Amniotic stem cell (primary cell): Measurements from ENCODE around the gene MTARC2.

Source experiments
- DNase-seq: peaks from one replicate; lab custom pipeline; 2025; lab: John Stamatoyannopoulos, UW

MTARC2 gene

DNA sequence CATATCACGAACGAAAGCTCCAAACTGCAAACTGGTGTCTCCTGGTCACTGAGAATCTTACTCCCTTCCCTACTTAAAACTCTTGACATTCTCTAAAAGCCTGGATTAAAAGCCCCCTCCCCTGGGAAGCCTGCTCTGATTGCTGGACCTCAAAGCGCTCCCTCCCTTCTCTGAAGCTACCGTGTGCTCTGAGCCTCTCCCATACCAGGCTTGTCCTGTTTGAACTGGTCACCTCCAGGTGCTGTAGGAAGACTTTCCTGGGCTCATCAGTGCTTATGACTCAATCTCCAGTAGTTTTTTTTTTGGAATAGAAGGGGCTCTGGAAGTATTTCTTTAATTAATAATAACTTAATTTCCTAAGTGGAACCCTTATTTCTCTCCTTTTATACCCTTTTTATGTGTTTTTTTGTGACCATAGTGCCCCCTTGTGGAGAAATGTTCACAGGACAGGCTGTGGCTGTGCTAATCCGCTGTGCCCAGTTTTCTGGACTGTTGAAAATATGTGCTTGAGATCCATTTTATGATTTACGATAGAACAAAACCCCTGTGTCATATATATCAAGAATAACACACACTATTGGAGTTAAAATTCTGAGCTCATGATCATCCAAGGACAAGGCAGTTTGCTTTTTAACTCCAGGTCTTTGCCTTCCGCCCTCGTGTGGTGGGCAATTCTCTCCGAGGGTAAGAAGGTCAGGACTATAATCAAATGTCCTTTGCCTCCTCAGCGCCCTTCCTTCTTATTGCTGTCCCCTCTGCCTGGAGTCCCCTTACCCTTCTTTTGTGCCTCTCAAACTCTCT is 55.5 kb downstream of the MTARC2 start:
- DNase-seq = no peak

DNA sequence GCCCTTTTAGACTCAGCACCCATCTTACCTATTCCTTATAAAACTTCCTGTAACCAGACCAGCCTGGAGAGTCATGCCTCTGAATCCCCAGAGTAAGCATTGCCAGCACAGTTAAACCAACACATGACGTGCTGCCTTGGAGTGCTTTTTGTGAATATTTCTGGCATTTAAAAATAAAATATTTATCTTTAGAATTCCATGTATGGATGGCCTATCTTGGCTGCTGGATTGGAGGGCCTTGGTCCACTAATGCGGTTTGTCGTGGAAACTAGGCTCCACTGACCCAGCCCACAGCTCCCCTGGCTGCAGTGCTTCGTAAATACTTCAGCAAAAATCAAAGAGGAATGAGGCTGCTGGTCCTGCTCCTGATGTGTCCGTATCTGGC is 56.1 kb downstream of the MTARC2 start:
- DNase-seq = no peak

DNA sequence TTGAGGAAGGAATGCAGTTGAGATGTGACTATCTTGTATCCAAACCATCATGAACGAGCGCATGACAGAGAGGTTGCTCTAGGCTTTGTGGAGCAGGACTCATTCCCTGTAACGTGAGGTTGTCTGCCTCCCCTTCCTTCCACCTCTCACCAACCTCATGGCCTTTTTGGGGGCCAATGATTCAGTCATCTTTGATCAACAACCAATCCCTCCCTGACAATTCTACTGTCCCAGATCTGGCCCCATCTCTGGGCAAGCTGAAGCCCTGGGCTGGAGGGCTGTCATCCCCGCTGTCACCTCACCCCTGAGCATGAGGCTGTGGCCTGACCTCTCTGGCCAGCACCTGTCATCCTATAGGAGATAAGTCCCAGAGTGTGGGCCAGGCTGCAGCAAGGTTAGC is 58.3 kb downstream of the MTARC2 start:
- no peak for DNase-seq

DNA sequence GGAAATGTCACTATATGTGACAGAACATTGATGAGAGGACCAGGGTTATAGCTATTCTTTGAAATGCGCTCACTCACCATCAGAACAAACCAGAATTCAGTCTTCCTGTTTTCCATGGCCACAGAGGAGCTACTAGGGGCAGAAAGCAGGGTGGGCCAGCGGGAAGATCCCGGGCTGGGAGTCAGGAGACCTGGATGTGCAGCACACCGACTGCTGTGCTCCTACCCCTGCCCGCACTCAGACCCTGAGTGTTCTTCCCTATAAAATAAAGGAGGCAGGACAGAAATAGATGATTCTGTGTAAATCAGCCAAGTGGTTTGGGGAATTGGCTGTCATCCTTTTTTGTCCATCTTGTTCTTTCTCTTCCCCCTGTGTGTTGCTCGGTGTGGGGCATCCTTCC is 59.6 kb downstream of the MTARC2 start:
- DNase-seq = no peak

DNA sequence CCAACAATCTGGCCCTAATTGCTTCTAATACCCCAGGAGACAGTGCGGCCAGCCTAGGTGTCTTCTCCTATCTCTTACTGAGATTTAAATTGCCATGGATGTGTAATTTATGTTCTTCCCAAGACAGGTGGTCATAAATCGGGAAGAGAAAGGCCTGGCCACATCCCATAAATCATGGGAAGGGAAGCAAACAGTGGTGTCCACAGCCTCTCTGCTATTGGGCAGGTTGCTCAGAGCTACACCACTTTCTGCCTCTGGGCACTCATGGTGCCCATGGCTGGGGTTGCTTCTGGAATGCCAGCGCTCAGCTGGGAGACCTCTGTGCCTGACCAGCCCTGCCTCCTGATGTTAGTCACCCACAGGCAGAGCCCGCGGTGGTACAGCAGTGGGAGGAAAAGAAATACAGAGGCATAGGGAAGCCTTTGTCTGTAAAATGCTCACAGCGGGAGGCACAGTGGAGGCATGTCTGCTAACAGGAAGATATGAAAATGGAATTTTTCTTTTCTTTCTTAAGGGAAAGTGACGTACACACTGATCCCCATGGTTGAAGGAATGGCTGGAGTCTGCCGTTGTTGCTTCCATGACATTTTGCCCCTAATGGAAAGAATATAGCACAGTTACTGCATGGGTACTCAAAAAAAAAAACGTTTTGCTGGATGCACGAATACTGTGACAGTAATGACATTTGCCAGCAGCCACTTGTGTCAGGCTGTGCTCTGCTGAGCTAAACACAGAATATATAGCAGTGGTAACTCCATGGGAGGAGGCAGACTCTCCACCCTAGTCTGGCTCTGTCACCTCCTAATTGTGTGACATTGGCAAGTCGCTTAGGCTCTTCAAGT is 60.4 kb downstream of the MTARC2 start:
- no peak for DNase-seq

DNA sequence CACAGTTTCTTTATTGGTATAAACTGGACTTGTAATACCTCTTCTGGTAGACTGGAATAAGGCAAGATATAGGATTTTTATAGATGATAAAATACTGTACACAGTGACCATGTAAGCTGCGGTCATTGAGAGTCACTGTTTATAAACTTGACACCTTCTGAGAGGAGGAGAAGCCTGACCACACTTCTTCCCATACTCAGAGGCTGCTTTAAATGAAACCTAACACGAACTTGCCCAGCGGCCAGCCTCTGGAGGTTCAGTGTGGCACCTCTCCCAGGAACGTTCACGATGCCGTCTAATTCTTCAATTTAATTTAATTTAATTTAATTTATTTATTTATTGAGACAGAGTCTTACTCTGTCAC is 61.0 kb downstream of the MTARC2 start:
- no peak for DNase-seq

DNA sequence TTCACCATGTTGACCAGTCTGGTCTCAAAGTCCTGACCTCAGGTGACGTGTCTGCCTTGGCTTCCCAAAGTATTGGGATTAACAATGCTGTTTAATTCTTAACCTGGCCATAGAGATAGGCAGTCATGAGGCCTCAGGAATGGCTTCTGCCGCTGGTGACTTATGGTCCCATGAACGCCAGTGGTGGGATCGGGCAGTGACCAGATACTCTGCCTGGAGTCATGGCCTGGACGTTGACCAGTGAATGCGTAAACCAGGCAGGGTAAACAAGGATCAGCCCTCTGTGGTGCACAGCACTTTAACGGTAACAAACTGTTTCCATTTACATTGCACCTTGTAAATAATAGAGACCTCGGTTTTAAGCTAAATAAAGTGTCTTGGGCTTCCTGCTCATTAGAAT is 61.6 kb downstream of the MTARC2 start:
- no peak for DNase-seq

DNA sequence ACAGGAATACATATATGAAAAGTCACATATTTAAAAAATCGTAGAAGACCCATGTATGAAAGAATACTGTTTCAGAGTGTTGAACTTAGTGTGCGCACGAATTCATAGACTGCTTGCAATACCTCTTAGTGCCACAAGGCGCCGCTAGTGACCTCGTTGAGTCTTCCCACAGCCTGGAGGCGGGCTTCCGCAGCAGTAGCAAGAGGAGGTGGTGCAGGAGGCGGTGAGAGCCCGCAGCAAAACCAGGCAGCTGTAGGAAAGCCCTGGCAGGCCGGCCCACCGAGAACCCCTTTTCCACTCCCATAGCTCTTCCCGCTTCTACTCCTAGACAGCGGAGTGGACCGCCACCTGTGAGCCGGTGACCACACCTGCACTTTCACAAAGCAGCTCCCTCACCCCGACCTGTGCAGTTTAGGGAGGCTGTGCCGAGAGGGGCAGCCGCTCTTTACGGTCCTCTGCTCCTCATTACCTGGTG is 62.1 kb downstream of the MTARC2 start:
- peak; percentile 9 for DNase-seq

DNA sequence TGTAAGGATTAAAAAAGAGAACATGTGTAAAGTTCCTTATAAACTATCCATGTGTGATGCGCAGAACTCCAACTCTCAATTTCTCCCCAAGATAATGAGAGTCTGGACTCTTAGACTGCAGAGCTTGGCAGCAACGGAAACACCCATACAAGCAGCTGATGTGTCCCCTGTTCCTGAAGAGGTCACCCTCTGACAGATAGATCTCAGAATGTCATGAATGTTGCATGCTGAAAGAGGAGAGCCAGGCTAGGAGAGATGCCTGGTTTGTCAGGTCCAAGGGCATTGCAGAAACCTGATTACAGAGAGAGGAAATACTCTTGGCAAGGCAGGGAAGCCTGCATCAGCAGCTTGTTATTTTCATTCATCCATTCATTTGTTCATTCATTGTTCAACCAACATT is 62.8 kb downstream of the MTARC2 start:
- DNase-seq = no peak

DNA sequence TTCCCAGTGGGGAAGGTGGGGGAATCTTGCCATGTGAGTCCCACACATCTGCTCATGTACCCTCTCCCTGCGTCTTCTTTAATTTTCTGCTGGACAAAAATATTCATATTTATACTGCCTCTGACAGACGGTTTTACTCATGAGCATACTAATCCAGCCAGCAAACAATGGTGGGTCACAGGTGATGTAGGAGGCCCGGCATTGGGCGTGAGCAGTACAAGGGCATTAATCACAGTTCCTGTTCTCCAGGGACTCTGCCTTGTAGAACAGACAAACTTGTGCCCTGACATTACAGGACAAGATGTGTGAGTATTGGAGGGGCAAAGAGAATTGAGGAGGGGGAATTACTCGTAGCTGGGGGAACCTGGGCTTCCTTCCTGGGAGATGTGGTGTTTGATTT is 63.6 kb downstream of the MTARC2 start:
- no peak for DNase-seq

DNA sequence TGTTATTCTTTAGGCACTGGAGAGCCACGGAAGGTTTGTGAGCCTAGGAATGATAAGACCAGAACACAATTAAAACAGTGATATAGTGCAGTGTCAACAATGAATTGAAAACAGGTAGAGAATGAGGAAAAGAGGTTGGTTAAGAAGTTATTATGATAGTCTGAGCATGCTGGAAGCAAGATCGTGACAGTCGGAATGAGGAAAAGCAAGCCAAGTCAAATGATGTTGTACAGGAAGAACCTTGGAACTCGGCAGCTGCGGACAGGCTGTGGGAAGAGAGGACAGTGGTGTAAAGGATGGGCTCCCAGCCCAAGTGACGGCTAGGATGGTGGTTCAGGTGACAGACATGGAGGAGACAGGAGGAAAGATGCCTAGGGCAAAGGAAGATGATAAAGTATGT is 64.2 kb downstream of the MTARC2 start:
- no peak for DNase-seq

DNA sequence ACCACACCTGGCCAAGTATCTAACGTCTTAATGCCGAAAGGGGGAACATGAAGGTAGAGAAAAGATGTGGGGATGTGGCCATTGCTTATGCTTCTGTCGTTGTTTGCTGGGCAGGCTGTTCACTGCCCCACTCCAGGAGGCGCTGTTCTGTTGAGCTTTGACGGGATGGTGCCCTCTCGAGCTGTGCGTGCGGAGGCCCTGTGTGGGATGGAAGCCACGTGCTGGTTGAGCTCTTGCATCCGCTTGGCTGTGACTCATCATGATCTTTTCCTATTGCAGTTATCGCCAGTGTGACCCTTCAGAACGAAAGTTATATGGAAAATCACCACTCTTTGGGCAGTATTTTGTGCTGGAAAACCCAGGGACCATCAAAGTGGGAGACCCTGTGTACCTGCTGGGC is 64.9 kb downstream of the MTARC2 start:
- DNase-seq = no peak

DNA sequence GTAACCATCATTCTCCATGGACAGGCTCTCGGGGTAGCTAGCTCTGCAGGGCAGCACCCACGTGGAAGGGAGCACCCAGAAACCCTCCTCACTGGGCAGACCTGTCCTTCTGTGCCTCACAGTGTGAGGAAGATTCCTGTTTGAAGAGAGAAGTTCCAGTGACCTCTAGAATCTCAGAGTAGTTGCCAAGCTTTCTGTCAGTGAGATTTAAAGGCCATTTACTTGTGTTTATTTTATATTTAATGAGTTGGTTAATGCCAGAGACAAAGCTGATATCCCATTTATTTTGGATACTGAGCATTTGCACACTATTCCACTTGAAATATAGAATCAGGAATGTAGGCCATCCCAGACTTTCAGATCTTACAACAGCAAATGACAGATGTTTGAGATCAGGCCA is 67.3 kb downstream of the MTARC2 start:
- no peak for DNase-seq

DNA sequence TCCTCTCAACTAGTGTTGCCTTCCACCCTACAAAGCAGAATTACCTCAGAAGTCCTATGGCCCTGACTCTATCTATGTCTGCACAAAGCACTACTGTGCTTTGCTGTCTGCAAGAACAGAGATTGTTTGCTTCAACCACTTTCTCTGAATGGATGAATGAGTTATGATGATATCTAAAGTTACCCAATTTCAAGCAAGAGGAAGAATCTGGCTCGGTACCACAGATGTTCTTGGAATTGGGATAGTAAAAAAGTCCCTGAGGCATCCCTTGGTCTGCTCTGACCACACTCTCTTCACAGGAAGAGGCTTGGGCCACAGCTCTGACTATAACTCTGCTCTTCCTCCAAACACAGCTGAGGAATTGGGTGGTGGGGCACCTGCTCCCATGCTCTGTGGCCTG is 69.8 kb downstream of the MTARC2 start:
- DNase-seq = no peak

DNA sequence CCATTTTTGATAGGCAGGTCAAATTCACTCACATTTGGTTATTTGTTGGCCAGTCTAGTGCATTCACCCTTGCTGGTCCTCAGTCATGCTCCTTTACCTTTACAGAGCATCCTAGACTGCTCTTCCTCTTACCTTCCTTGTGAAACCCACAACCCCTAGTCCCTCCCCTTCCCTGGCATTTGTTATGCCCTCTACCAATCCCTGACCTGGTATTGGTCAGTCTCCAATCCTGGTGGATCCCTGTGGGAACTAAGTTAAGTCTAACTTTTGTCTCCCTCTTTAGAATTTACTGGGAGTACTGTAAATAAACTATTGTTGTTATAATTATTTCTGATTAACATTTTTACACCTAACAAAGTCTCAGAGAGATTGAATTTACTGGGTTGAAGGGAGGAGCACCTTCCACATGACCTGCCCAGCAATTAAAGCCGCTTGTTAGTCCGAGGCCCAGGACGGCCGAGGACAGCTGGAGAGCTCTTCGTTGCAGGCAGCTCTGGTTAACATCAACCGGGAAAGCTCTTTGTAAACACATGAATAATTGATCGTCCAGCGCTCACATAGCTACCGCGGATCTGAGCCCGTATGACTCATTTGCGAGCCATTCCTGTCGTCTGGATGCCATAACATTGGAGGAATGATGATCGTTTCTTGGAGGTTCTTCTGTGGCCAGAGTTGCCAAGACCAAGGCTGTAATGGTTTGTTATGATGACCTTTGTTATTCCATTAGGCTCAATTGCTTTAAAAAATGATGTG is 70.5 kb downstream of the MTARC2 start:
- DNase-seq = peak; percentile 27

DNA sequence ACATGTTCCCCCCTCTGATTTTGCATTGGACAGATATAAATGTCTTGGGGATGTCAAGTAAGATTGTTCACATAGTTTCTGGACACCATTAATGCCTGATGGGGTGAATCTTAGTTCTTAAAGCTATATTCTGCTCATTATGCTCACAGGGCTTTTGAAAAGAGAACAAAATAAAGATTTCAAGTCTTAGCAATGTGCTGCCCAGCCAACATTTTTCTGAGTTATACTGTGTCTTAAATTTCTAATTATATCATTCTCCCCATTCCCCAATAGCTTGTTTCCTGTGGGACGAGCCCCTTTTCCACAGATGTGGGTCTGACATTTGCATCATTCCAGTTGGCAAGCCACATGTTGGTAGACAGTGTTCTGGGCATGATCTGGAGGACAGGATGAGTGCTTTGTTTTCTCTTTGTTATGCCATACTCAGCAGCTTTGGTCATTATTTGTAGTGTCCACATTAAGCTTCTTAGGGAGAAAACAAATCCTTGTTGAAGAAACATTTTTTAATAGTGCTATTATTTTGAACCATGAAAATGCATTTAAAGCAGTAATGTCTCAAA is 71.4 kb downstream of the MTARC2 start:
- no peak for DNase-seq

DNA sequence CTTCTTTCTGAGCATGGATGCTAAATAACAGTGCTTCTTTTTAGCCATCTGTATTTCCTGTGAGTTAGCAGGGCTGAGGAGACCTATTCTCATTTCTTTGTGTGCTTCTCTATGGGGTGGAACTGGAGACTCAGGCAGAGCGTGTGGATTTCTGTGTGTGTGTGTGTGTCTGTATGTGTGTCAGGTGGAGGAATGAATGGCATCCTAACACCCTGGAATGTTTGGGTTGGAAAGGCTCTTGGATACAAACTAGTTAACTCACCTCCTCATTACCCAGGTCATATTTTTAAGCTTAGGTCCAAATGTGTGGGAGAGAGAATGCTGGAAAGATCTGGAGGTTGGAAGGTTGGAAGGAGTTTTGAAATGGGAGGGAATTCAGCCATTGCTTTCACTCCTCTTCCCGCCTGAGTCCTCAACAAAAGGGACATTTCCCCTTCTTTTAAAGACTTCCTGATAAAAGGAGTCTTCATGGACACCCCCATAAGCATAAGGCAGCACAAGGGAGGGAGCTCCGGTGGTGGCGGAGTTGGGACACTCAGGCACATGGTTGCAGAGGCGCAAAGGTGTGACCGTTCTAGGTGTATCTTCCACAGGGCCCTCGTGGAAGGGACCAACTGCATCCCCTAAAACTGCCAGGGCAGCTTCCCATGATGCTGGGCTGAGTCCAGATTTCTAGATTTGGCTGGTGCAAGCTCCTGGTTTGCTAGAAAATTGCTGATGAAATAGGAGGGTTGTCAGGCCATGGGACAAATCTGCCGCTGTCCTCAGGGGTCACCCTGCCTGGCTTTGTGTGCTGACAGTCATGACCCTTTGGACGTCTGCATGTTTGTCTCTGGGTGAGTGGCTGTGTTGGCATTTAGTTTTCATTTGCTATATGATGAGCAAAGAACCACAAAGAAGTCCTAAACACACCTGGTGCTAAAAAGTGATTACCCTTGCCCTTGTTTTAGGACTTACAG is 76.2 kb downstream of the MTARC2 start:
- DNase-seq = no peak

DNA sequence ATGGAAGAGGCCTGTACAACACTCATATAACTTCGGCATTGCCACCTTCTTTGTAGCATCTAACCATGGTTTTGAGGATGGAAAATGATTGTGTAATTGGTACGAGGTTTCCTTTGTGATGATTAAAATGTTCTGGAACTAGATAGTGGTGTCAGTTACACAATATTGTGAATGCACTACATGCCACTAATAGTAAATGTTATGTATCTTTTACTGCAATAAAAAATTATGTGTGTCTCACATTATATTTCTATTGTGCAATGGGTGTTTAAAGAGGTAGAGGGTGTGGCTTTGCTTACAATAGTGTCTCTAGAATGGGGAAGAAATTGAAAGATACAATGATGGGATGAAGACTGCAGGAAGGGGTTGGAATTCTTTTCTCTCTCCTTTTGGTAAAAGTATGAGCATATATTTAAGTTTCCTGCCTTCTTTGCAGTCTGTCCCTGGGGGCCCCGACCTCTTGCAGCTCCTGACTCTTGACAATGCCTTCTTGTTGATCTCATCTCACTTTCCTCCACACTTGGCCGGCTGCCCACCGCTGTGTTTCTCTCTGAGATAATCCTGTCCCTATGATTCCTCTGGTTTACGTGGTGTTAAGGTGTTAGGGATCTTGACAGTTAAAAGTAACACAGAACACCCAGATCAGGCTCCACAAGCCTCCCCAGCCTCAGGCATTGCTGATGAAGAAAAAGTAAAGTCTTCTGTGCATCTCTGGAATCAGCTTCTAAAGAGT is 77.9 kb downstream of the MTARC2 start:
- no peak for DNase-seq

DNA sequence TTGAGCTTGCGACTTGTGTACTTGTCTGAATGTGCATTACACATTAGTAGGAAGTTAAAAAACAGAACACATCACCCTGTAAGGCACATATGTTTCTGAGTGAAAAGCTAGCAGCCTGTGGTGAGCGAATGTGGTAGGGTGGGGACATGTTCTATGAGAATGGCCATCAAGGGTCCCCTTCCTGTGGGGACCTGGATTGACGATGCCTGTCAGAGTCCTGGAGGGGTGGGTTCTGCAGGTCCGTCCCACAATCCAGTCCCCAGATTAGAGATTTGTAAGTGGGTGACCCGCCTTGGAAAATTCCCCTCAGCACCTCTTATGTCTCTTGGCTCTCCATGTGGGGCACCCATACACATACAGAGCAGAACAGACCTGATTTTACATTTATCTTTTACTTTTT is 78.6 kb downstream of the MTARC2 start:
- DNase-seq = no peak

DNA sequence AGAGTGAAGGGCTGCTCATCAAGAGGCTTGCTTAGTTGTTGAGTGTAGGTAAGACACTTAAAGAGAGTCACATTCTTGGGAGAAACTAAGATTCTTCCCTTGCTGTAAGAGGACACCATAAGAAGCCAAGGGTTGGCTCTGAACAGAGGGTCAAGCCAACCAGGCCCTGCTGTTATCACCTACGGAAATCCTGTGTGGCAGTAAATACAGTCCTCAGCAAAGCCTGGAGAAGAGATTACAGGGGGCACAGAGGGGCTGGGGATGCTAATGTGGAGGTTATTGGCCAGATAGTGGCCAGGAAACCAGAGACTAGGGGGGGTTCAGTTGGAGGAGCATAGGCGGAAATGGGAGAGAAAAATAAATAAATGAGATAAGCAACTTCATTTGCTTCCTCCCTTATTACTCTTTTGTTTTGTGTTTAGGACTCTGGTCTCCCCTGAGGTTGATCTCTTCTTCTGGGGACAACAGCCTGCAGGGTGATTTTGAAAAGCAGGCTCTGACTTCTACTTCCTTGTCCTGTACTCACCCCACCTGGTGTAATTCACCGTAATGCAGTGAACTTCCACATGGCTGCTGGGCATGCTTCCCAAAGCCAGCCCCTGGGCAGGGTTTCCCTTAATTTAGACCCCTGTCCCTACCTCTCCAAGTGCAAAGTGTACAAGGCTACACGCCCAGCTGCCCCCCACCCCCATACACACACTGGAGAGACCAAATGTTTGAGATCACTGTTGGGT is 79.5 kb downstream of the MTARC2 start:
- DNase-seq = no peak
